Hepatic stellate cell (primary cell): ENCODE results near the gene ABCC4.

Source experiments
- DNase-seq: peaks from one replicate; pipeline ENCODE4 v3.0.0; 2011; ENCODE audit warnings: low spot score

ABCC4 gene

GRCh38 chr13:95050800-95051615 is 250.2 kb downstream of the ABCC4 start:
- DNase-seq = no peak

- DNase-seq = no peak
Observed at GRCh38 chr13:95049772-95050171, 251.5 kb downstream of the ABCC4 start.

GRCh38 chr13:95044452-95045205 is 256.6 kb downstream of the ABCC4 start:
- no peak for DNase-seq

- DNase-seq = no peak
Observed at GRCh38 chr13:95039415-95039814, 261.8 kb downstream of the ABCC4 start.

GRCh38 chr13:95038949-95039348 is 262.3 kb downstream of the ABCC4 start:
- DNase-seq = no peak

GRCh38 chr13:95035311-95036109 is 265.7 kb downstream of the ABCC4 start:
- no peak for DNase-seq

GRCh38 chr13:95033890-95034289 is 267.4 kb downstream of the ABCC4 start:
- DNase-seq = no peak

- no peak for DNase-seq
Observed at GRCh38 chr13:95032121-95032520, 269.1 kb downstream of the ABCC4 start.

- DNase-seq = no peak
Observed at GRCh38 chr13:95030821-95031343, 270.4 kb downstream of the ABCC4 start.

- DNase-seq = no peak
Observed at GRCh38 chr13:95027638-95028037, 273.6 kb downstream of the ABCC4 start.

GRCh38 chr13:95025116-95025515 is 276.1 kb downstream of the ABCC4 start:
- no peak for DNase-seq

- DNase-seq = no peak
Observed at GRCh38 chr13:95023405-95023804, 277.8 kb downstream of the ABCC4 start.

- no peak for DNase-seq
Observed at GRCh38 chr13:95020298-95020987, 280.8 kb downstream of the ABCC4 start.

GRCh38 chr13:95019886-95020285 is 281.4 kb downstream of the ABCC4 start:
- no peak for DNase-seq

- DNase-seq = no peak
Observed at GRCh38 chr13:95007322-95007721, 293.9 kb downstream of the ABCC4 start.

GRCh38 chr13:95005300-95005699 is 296.0 kb downstream of the ABCC4 start:
- no peak for DNase-seq

- no peak for DNase-seq
Observed at GRCh38 chr13:95003019-95003813, 298.0 kb downstream of the ABCC4 start.

- no peak for DNase-seq
Observed at GRCh38 chr13:95002126-95002525, 299.1 kb downstream of the ABCC4 start.

GRCh38 chr13:94999871-95000270 is 301.4 kb downstream of the ABCC4 start:
- DNase-seq = no peak

GRCh38 chr13:94997126-94997525 is 304.1 kb downstream of the ABCC4 start:
- no peak for DNase-seq

- no peak for DNase-seq
Observed at GRCh38 chr13:94996445-94996844, 304.8 kb downstream of the ABCC4 start.
